MM.1S (cell line): Measurements from ENCODE around the gene HAGHL.

Source experiments
- EZH2 ChIP-seq: fragments of 300-600 bp; sonication (generic); optimal IDR thresholded peaks from 2 replicates; pipeline ENCODE3; 2017; ENCODE audit warnings: low read depth, mild to moderate bottlenecking, antibody characterized with exemption, low read length, mixed read lengths
- EZH2phosphoT487 ChIP-seq: fragments of 300-600 bp; sonication (generic); IDR thresholded peaks from 2 replicates; pipeline ENCODE4 v1.6.1; 2018; ENCODE audit warnings: antibody characterized with exemption, low read length
- TF ChIP-seq, protein P1 (sequence below): fragments of 300-600 bp; sonication (generic); IDR thresholded peaks from 2 replicates; pipeline ENCODE4 v1.5.1; 2016; ENCODE audit warnings: antibody characterized with exemption, low read length, mixed read lengths

DNA sequence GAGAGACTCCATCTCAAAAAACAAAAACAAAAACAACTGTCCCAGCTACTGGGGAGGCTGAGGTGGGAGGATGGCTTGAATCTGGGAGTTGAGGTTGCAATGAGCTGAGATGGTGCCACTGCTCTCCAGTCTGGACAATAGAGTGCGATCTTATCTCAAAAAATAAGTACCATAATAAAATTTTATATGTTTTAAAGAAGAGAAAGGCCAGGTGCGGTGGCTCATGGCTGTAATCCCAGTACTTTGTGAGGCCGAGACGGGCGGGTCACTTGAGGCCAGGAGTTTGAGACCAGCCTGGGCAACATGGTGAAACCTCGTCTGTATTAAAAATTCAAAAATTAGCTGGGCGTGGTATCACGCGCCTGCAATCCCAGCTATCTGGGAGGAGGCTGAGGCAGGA, 49.9 kb downstream of the HAGHL start:
- TF ChIP-seq, protein P1, sequence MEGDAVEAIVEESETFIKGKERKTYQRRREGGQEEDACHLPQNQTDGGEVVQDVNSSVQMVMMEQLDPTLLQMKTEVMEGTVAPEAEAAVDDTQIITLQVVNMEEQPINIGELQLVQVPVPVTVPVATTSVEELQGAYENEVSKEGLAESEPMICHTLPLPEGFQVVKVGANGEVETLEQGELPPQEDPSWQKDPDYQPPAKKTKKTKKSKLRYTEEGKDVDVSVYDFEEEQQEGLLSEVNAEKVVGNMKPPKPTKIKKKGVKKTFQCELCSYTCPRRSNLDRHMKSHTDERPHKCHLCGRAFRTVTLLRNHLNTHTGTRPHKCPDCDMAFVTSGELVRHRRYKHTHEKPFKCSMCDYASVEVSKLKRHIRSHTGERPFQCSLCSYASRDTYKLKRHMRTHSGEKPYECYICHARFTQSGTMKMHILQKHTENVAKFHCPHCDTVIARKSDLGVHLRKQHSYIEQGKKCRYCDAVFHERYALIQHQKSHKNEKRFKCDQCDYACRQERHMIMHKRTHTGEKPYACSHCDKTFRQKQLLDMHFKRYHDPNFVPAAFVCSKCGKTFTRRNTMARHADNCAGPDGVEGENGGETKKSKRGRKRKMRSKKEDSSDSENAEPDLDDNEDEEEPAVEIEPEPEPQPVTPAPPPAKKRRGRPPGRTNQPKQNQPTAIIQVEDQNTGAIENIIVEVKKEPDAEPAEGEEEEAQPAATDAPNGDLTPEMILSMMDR, result no peak
- TF ChIP-seq EZH2, result no peak
- no peak for TF ChIP-seq EZH2phosphoT487
